ENCODE data around the gene OPCML.

- no peak for TF ChIP-seq POLR2A (IDR thresholded peaks at IDR 0.05)
- no peak for TF ChIP-seq CTCF (IDR thresholded peaks at IDR 0.05)
Observed at GRCh38 chr11:132445859-132446291, 1086.4 kb downstream of the OPCML start.
